Vagina (tissue), 2 donors: ENCODE results near the gene CHI3L1.

Experiments used
- CTCF ChIP-seq, 3 experiments: fragments of 450-650 bp in 2 of 3; fragments of 200-600 bp in 1 of 3; sonication (generic) in 1 of 3; IDR thresholded peaks; one replicate each; pipeline ENCODE4 v1.5.1; 2017 to 2019; ENCODE audit warnings: antibody characterized with exemption in 3 of 3, mild to moderate bottlenecking in 2 of 3, moderate library complexity in 2 of 3
- POLR2AphosphoS5 ChIP-seq, 2 donors: sonication (generic); formaldehyde crosslinking; IDR thresholded peaks; one replicate each; pipeline ENCODE4 v1.9.0; 2017; ENCODE audit warnings: antibody characterized with exemption in 2 of 2, mild to moderate bottlenecking in 2 of 2, low read depth in 1 of 2; ENCODE audit not compliant: insufficient read depth in 1 of 2

- no peak for TF ChIP-seq CTCF (IDR thresholded peaks at IDR 0.05)
- TF ChIP-seq POLR2AphosphoS5 (IDR thresholded peaks at IDR 0.05; ENCODE audit: insufficient read depth in 1 of 2, low read depth in 1 of 2): no peak
Measured at GRCh38 chr1:203137324-203137723, 49.2 kb downstream of the CHI3L1 start.
